SHP77 treated with DMSO at 0.1 percent for 48 hours (cell line): ENCODE measurements around the gene TPMT.
"Not testable (repeated sequence)": the region's sequence is repeated elsewhere in the genome, so short reads cannot be mapped to it uniquely, and the experiment has no call there.

Experiments
- DNase-seq: peaks from one replicate; lab custom pipeline; 2025; lab: John Stamatoyannopoulos, UW

The TPMT gene

GRCh38 chr6:18154507-18155149 is at the start of gene TPMT:
Gene TPMT, minus strand, starts transcription at chr6:18155077. Its CDS starts 5,950 bp downstream, at chr6:18149127.
- DNase-seq: peak; percentile 84

GRCh38 chr6:18203786-18204185 is 48.9 kb upstream of the TPMT start:
- no peak for DNase-seq

GRCh38 chr6:18192026-18192425 is 37.1 kb upstream of the TPMT start:
- no peak for DNase-seq

- no peak for DNase-seq
These were observed 34.3 kb upstream of the TPMT start for GRCh38 chr6:18189196-18189595.

- no peak for DNase-seq
These were observed 32.8 kb upstream of the TPMT start for GRCh38 chr6:18187701-18188100.

- no peak for DNase-seq
These were observed 31.8 kb upstream of the TPMT start for GRCh38 chr6:18186540-18187250.

GRCh38 chr6:18186033-18186432 is 31.2 kb upstream of the TPMT start:
- DNase-seq: no peak

GRCh38 chr6:18185624-18186023 is 30.7 kb upstream of the TPMT start:
- no peak for DNase-seq

- no peak for DNase-seq
These were observed 28.9 kb upstream of the TPMT start for GRCh38 chr6:18183766-18184165.

- DNase-seq: no peak
These were observed 27.7 kb upstream of the TPMT start for GRCh38 chr6:18182568-18182967.

- no peak for DNase-seq
These were observed 25.0 kb upstream of the TPMT start for GRCh38 chr6:18179770-18180356.

- DNase-seq: no peak
These were observed 24.2 kb upstream of the TPMT start for GRCh38 chr6:18178960-18179615.

- no peak for DNase-seq
These were observed 22.5 kb upstream of the TPMT start for GRCh38 chr6:18177286-18177965.

GRCh38 chr6:18176198-18176597 is 21.3 kb upstream of the TPMT start:
- DNase-seq: not testable (repeated sequence)

- DNase-seq: no peak
These were observed 17.0 kb upstream of the TPMT start for GRCh38 chr6:18171871-18172270.

- DNase-seq: no peak
These were observed 13.4 kb upstream of the TPMT start for GRCh38 chr6:18168264-18168663.

- DNase-seq: no peak
These were observed 11.6 kb upstream of the TPMT start for GRCh38 chr6:18166312-18167036.

GRCh38 chr6:18165751-18166150 is 10.9 kb upstream of the TPMT start:
- DNase-seq: no peak

- no peak for DNase-seq
These were observed 7.5 kb upstream of the TPMT start for GRCh38 chr6:18162401-18162800.

- no peak for DNase-seq
These were observed 6.6 kb upstream of the TPMT start for GRCh38 chr6:18161431-18161830.

GRCh38 chr6:18160911-18161310 is 6.0 kb upstream of the TPMT start:
- DNase-seq: no peak
